HG02884 (cell line): Measurements from ENCODE around the gene SAMD4B.
"Not testable (repeated sequence)": the region's sequence is repeated elsewhere in the genome, so short reads cannot be mapped to it uniquely, and the experiment has no call there.

Experiments
- ATAC-seq: cut with Tn5 transposase; IDR thresholded peaks from one replicate; pipeline ENCODE4 v1.9.1; 2021; ENCODE audit warnings: mild to moderate bottlenecking, moderate library complexity; ENCODE audit not compliant: unreplicated experiment

SAMD4B gene

DNA sequence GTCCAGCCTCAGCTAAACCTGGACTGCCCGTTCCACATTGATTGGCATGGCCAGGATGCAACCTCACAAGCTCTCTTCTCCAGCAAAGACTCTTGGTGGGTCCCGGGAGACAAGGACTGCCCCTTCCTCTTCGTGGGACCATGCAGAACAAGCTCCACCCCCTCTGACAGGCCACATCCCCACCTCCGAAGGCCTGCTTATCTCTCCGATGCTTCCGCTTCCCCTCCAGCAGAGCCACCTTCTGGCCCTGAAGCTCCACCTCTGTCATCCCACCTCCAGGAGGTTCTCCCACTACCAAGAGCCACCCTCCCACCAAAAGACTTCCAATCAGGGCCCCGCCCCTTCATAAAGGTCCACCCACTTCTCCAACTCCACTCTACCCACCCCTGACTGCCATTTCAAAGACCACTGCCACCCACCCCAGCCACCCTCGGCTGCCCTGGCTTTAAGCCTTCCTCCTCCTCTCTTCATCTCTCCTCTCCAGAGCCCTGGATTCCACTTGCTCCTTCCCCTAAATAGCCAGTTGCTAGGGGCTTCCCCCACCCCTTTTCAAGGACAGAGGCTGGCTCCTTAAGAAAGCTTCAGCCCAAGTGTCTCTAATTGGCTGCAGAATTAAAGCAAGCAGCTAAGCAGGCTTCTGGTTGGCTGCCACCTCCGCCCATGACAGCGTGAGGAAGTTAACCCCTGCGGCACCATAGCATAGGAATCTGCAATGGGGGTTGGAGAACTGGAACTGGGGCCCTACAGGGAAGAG is 31.5 kb upstream of the SAMD4B start:
- no peak for ATAC-seq

DNA sequence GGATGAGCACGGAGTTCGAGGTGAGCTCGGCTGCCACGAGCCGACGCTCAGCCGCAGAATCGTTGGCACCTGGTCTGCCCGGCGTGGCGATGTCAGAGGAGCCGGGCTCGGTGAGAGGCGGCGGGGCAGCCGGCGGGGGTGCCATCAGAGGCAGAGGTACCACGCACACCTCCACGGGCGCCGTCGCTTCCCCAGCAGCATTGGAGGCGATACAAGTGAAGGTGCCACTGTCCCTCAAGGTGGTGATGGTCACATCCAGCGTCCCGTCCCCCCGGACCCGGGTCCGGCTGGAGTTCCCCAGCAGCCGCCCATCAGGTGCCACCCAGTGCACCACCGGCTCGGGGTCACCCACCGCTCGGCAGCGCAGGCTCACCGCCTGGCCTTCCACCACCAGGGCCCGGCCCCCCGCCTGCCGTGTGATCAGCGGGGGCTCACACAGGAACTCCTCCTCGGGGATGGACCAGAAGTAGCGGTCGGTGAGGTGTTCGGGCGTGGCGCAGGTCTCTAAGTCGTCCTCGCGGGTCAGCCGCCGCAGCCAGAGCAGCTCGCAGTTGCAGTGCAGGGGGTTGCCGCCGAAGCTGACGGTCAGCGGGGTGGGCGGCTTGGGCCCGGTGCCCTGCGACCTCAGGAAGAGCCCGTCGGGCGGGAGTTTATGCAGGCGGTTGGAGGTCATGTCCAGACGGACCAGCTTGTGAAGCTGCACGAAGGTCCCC is 28.0 kb upstream of the SAMD4B start:
- no peak for ATAC-seq

DNA sequence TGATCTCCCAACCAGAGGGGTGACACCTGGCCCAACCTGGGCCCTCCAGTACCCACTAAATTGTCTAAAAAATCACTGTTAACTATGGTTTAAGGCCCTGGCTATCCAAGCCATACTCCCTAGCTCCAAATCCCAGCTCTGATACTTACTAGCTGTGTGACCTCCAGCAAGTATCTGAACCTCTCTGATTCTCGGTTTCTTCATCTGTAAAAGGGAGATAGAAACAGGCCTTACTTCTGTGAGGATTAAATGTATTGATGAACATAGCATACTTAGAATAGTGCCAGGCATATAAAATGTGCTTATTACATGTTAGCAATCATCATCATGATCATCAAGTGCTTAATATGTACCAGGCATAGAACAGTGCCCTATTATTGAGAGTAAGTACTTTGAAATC is 26.3 kb upstream of the SAMD4B start:
- no peak for ATAC-seq

DNA sequence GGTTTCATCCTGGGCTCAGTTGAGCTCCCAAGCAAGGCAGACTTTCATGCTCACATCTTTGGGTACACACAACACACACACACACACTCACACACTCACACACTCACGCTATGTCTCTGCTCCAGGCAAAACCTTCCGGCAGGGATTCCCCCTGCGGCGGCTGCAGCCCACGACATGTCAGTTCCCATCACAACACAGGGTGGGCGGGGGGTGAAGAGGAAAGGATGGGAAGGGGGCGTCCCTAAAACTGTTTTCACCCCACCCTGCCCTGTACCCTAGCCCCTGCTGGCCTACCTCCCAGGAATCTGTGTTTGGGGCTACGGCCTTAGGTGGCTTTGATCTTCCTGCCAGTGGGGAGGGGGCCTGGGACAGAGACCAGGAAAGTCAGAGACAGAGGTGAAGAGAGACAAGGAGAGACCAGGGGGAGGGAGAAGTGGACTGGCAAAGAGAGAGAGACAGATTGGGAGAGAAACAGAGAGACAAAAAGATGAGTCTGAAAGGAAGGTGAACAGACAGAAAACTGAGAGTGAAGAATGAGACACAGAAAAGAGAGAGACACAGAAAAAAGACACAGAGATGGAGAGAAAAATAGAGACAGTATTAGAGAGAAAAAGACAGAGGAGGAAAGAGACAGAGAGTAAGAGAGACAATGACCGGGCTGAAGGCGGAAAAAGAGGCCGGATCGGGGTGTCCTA is 25.4 kb upstream of the SAMD4B start:
- no peak for ATAC-seq

DNA sequence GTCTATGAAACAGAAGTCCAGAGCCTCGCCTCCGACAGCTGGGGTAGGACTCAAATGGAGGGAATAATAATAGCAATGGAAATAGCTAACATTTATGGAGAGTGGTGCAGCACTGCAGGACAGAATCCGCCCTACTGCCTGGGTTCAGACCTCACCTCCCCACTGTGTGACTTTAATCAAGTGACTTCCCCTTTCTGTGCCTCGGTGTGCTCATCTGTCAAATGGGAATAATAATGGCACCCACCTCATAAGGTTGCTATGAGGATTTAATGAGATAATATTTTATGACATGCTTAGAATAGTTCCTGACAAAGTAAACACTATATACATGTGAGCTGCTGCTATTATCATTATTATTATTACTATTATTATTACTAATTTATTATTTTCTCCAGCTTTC is 24.7 kb upstream of the SAMD4B start:
- no peak for ATAC-seq

DNA sequence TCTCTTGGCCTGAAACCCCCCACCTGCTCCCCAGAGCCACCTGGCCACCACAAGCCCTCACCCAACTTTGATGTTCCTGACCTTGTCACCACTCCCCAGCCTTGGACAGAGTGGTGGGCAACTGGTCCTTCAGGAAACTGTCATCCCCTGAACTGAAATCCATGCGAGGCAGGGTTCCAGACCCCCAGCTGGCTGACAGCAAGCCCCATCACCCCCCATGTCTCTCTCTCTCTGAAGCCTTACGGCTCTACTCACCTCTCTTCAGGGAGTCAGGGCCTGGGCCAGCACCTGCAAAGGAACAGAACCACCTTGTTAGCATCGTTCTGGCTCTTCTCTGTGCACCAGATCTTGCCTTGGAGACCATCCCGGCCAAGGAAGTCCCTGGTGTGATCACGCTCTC is 24.1 kb upstream of the SAMD4B start:
- no peak for ATAC-seq

DNA sequence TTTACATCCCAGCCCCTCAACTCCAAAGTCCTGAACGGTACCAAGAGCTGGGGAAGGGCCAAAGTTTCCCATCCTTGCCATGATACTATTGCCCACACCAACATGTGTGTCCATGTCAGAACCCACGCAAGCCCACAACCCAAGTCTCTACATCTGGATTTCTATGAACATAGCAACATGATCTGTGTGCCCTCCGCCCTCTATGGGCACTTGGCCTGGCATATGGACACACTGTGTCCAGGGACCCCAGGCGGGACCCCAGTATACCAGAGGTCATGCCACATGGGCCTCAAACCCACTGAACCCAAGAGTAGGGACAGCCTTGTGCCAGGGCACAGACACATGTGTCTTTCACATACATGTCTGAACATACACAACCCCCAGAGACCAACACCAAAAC is 23.5 kb upstream of the SAMD4B start:
- no peak for ATAC-seq

DNA sequence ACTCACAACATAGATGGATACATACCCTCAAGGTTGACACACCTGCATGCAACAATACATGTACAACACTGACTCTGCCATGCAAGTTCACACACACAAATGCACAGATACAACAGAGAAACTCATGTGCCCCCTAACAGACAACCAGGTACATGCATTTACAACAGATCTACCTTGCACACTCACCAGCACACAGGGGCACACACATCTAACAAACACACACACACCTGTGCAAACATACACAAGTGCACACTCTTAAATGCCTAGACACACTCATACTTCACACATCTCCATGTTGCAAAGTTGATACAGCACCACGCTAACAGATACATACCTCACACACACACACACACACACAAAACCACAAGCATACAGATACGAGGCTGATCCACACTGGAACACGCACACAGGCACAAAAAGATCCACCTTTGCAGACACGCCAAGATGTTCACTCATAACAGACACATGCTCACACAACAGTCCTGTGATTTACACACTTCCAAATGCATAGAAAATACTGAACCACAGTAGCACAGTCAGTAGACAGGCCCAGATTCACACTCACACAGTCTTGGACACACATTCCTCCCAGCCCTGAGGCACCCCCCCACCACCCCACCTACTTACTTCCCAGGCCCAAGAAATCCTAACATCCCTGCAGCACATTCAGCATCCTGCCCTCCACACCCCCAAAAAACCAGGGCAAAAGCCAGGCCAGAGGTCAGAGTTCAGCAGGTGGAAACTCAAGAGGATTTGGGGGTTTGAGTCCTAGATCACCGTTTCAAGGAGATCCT is 22.9 kb upstream of the SAMD4B start:
- no peak for ATAC-seq

DNA sequence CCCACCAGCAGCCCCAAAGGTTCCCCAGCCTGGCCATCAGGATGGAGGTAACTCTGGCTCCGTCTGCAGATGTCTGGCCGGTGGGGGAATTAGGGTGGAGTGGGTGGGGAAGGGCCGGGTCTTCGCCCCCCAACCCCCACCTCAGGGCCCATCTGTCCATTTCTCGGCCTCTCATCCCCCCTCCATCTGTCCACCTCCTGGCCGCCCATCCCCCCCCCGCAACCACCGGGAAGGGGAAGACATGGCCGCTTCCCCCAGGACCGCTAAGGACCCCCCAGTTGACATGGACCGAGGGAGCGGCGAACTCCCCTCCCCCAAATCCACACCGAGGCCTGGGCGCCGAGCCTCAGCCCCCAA is 22.4 kb upstream of the SAMD4B start:
- ATAC-seq, result no peak

DNA sequence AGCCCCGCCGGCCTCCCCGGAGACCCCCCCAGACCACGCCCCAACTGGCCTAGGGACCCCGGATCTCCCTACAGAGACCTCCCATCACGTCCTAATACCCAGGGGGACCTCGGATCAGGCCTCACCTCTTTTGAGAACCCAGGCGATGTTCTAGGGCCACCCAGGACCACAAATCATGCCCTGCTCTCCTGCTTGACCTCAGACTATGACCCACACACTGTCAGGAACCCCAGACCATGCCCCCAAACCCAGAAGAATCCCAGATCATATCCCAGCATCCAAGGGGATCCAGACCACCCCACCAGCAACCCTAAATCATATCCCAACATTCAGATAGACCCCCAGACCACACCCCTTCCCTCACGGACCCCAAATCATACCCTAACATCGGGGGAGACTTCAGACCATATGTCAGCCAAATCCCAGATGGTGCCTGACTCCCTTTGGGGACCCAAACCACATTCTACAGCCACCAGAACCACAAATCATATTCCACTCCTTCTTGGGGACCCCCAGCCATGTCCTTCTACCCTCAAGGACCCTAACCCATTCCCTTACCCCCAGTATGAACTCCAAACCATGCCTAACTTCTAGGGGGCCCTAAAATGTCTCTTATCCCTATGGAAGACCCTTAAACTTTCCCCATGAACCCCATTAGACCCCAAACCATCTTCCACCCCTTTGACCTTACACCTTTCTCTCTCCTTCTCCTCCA is 20.9 kb upstream of the SAMD4B start:
- no peak for ATAC-seq

DNA sequence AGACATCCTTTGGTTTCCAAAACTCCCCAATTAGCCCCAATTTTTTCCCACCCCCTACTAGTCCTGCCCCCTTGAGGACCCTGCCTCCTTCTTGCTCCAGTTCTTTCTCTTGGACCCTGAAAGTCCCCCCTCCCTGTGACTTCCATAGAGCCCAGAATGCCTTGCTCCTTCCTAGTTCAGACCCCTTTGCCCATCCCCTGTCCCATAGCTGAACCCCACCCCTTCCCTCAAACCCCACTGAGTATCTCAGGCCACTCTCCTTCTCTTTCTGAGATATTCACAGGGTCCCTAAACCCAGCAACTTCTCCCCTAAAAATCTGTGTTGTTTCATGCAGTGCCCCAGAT is 20.4 kb upstream of the SAMD4B start:
- ATAC-seq, result no peak

DNA sequence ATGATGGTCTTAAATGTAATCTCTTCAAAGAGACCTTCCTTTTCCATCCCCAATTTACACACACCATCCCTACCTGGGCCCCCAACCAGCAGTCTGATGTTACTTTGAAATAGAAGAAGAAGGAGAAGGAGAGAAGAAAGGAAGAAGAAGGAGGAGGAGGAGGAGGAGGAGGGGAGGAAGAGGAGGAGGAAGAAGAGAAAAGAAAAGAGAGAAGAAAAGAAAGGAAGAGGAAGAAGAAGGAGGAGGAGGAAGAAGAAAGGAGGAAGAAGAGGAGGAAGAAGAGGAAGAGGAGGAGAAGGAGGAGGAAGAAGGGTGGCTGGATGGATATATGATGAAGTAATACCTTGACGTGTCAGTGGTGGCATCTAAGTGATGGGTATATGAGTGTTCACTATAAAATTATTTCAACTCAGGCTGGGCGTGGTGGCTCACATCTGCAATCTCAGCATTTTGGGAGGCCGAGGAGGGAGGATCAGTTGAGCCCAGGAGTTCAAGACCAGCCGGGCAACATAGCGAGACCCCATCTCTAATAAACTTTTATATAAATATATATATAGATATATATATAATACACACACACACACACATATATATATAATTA is 17.9 kb upstream of the SAMD4B start:
- ATAC-seq, result no peak

DNA sequence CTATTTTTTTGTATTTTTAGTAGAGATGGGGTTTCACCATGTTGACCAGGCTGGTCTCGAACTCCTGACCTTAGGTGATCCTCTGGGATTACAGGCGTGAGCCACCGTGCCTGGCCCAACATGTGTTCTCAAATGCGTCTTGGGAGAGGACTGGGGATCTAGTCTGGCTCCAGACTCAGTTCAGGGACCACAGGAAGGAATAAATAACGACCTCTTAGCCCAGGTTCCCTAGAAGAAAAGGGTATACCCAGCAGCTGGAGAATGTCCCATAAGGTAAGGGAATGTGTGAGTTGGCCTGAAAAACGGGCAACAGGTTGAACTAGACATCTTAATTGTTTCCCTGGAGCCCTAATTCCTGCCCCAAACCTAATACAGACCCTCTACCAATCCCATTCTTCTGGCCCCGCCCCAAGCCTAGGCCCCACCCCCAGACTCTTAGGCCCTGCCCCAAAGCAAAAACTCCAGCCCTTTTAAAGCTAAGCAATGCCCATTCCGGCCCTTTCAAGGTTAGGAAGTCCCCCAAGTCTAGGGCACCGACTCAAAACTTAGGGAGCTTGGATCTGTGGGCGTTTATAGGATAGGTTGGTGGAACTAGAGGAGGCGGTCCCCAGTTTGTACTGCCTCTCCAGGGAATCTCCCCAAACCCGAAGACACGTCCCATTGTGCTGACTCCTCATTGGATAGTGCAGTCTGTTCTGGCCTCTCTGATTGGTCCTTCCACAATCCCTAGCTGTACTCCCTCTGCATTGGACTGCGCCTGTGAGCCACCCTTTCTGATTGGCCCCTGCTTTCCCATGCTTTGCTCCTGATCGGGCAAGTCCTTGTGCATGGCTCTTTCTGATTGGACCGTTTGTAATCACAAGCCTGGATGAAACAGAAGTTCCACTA is 16.2 kb upstream of the SAMD4B start:
- no peak for ATAC-seq

DNA sequence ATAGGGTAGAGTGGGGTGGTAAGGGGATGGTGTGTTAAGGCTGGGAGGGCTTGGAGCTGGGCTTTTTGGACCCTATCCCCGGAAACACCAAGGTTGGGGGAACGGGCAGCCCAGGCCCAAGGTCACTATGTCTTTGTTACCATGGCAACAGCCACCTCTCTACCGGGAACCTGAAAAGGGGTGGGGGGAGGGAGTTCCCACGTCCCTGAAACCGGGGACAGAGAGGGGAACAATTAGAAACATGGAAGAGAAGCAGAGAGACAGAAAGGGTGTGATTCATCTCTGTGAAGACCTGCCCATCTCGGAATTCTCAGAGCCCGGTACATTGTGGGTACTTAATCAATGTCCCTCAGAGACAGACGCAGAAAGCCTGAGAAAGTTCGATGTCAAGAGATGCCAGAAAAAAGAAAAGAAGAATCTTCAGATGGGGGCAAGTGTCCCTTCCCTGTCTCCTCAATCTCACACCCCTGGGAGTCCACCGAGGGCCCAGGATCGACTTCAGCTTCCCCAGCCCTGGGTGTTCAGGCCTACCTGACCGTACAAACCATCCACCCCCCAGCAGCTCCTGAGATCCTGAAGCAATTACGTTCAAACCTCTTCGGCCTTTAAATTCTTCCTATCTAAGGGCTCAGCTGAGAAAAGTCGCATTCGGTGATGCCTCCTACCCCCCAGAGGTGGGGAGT is 14.7 kb upstream of the SAMD4B start:
- ATAC-seq, result no peak

DNA sequence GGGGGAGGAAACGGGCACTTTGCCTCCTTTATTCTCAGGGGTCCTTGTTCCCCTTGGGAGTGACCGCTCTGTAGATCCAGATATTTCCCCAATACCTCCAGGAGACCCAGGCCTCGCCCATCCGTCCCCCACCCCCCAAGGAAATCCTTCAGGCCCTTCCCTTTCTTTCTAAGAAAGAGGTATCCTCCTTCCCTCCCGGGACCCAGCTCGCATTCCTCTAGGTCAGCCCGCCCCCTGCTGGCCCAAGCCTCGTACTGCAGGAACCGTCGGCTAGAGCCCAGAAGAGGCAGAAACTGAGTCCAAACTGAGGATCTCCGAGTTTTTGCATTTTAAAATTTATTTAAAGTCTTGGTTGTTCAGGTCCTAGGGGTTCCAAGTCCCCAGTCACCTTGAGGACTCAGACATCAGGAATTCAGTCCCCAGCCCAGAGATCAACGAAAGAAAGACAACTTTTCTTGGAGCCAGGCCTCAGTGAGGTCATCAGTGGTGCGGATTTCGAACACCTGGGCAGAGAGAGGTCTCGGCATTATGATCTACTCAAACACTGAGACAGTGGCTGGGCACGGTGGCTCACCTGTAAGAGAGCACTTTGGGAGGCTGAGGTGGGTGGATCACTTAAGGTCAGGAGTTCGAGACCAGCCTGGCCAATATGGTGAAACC is 14.0 kb upstream of the SAMD4B start:
- ATAC-seq, result no peak

DNA sequence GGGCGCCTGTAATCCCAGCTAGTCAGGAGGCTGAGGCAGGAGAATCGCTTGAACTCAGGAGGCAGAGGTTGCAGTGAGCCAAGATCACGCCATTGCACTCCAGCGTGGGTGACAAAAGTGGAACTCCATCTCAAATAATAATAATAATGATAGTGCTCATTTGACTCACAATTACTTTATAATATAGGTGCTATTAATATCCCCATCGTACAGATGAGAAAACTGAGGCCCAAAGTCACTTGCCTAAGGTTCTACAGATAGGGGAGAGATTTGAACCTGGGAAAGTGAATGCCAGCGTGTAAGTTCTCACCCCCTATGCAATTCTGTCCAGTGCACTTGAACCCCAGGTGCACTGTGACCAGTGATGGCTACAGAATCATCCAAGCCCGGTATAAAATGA is 12.3 kb upstream of the SAMD4B start:
- ATAC-seq, result no peak

DNA sequence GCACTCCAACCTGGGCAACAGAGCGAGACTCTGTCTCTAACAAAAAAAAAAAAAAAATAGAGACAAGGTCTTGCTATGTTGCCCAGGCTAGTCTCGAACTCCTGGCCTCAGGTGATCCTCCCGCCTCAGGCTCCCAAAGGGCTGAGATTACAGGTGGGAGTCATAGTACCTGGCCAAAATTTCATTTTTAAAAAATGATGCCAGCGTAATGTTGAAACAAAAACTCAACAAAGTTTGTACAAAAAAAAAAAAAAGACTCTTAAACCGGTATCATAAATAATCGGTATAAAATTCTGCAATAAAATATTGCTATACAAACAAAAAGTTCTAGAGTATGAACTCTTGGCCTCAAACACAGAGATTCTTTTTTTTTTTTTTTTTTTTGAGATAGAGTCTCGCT is 9.9 kb upstream of the SAMD4B start:
- ATAC-seq, result no peak

DNA sequence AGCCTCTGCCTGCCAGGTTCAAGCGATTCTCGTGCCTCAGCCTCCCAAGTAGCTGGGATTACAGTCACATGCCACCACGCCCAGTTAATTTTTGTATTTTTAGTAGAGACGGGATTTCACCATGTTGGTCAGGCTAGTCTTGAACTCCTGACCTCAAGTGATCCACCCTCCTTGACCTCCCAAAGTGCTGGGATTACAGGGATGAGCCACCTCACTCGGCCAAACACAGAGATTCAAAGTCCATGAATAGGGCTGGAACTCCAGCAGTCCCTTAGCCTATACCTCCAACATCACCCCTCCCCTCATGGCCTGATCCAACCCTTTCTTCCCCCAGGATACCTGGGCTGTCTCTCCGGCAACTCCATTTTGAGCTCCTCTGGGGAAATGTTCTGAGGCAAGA is 9.5 kb upstream of the SAMD4B start:
- not testable (repeated sequence) for ATAC-seq
